Sigmoid colon (tissue), 7 donors: ENCODE results near the gene EIF4H. TPM values are rescaled to one million over a fixed set of nuclear protein-coding genes. Genes with fewer than 3 reads are reported as not detected.
A peak's percentile ranks its signal among the peaks of the same experiment; 100 is the strongest.
"Not testable (repeated sequence)": the region's sequence is repeated elsewhere in the genome, so short reads cannot be mapped to it uniquely, and the experiment has no call there.

Experiments used
- DNase-seq: peaks from one replicate; pipeline ENCODE4 v3.0.0-alpha.2; 2019
- H3K27ac ChIP-seq, 4 donors: fragments of 200-600 bp; sonication (generic); one replicate each; pipeline ENCODE4 v1.5.1; 2016 to 2019; ENCODE audit warnings: mild to moderate bottlenecking in 1 of 4
- H3K27me3 ChIP-seq, 3 donors: fragments of 200-600 bp; sonication (generic); one replicate each; pipeline ENCODE4 v1.5.1; 2019; ENCODE audit warnings: mild to moderate bottlenecking in 1 of 3
- H3K36me3 ChIP-seq, 4 donors: fragments of 200-600 bp; sonication (generic); one replicate each; pipeline ENCODE4 v1.5.1; 2016 to 2019
- H3K4me1 ChIP-seq, 4 donors: fragments of 200-600 bp; sonication (generic); one replicate each; pipeline ENCODE4 v1.5.1; 2017 to 2019
- H3K4me3 ChIP-seq, 4 donors: fragments of 200-600 bp; sonication (generic); one replicate each; pipeline ENCODE4 v1.5.1; 2017 to 2019; ENCODE audit warnings: mild to moderate bottlenecking in 2 of 4, moderate library complexity in 1 of 4
- H3K9me3 ChIP-seq, 4 donors: fragments of 200-600 bp in 3 of 4; sonication (generic) in 3 of 4; one replicate each; pipeline versions ENCODE4 v1.5.1 to v1.6.1; 2013 to 2019
- EP300 ChIP-seq, 4 donors: sonication (generic); formaldehyde crosslinking; IDR thresholded peaks; one replicate each; pipeline ENCODE4 v1.6.1; 2017; ENCODE audit warnings: antibody characterized with exemption in 4 of 4
- POLR2A ChIP-seq, 2 donors: fragments of 450-650 bp; IDR thresholded peaks; one replicate each; pipeline ENCODE4 v1.6.1; 2016; ENCODE audit warnings: antibody characterized with exemption in 2 of 2, mild to moderate bottlenecking in 2 of 2, moderate library complexity in 2 of 2
- POLR2AphosphoS5 ChIP-seq, 4 donors: sonication (generic); formaldehyde crosslinking; IDR thresholded peaks; one replicate each; pipeline ENCODE4 v1.6.1; 2017; ENCODE audit warnings: antibody characterized with exemption in 4 of 4
- WGBS, 2 donors: extraction: QIAGEN DNeasy Blood & Tissue Kit; methylation state at CpG; one replicate each; pipeline ENCODE4 v1.1.7; 2013; 5-methylcytosine and 5-hydroxymethylcytosine counted together
- intact Hi-C: fragments of 100-400 bp; cut with DNase I; formaldehyde crosslinking; loops from one replicate; pipeline ENCODE4 v1.15.1; 2023
- polyA plus RNA-seq, 3 donors: library from polyadenylated mRNA; stranded (reverse); fragments of 200-250 nt; gene quantifications; one replicate each; pipeline ENCODE4 v1.2.3, GENCODE V29; 2013
- total RNA-seq, 4 donors: library from RNA; depleted of rRNA; stranded (reverse); fragments of >200 nt; gene quantifications; one replicate each; pipeline ENCODE4 v1.1.0, GENCODE V29; 2016
- TF ChIP-seq, protein P1 (sequence below), 4 experiments: fragments of 450-650 bp in 3 of 4; fragments of 200-600 bp in 1 of 4; IDR thresholded peaks; one replicate each; pipeline ENCODE4 v1.5.1; 2016 to 2019; ENCODE audit warnings: antibody characterized with exemption in 4 of 4, mild to moderate bottlenecking in 3 of 4, moderate library complexity in 2 of 4
- donor health status: healthy with polysubstance abuse.
- donor health status: Bipolar disorder and iron deficiency.
- donor health status: healthy.

The EIF4H gene
- total and polyA plus RNA-seq, 7 donors = 196 to 274 (median 224) TPM

GRCh38 chr7:74193054-74193453, 18.9 kb downstream of the EIF4H start:
- no peaks in the 10 kb centered on the region for H3K27me3 ChIP-seq
- H3K36me3 ChIP-seq = peaks cover 46 to 95% (median 62%) of the 10 kb centered on the region in 4 donors
- no peak overlapping the region for H3K27ac ChIP-seq
- peak; percentile 39 for DNase-seq
- peaks cover 0 to 12% (median 8%) of the 10 kb centered on the region in 4 donors for H3K4me1 ChIP-seq
- TF ChIP-seq POLR2AphosphoS5 (IDR thresholded peaks at IDR 0.05) (no peak), POLR2A (IDR thresholded peaks at IDR 0.05) (no peak), EP300 (IDR thresholded peaks at IDR 0.05) (no peak)
- TF ChIP-seq, protein P1, sequence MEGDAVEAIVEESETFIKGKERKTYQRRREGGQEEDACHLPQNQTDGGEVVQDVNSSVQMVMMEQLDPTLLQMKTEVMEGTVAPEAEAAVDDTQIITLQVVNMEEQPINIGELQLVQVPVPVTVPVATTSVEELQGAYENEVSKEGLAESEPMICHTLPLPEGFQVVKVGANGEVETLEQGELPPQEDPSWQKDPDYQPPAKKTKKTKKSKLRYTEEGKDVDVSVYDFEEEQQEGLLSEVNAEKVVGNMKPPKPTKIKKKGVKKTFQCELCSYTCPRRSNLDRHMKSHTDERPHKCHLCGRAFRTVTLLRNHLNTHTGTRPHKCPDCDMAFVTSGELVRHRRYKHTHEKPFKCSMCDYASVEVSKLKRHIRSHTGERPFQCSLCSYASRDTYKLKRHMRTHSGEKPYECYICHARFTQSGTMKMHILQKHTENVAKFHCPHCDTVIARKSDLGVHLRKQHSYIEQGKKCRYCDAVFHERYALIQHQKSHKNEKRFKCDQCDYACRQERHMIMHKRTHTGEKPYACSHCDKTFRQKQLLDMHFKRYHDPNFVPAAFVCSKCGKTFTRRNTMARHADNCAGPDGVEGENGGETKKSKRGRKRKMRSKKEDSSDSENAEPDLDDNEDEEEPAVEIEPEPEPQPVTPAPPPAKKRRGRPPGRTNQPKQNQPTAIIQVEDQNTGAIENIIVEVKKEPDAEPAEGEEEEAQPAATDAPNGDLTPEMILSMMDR (IDR thresholded peaks at IDR 0.05) = no peak
- WGBS, 2 donors = 90 to 92% methylated on average over 8 of the region's 8 CpGs
- H3K9me3 ChIP-seq = no peaks in the 10 kb centered on the region
- intact Hi-C loops = no loop called here
- H3K4me3 ChIP-seq = no peak overlapping the region

- intact Hi-C loops = no loop called here
- H3K36me3 ChIP-seq = peaks cover 46 to 87% (median 56%) of the 10 kb centered on the region in 4 donors
- TF ChIP-seq POLR2A (IDR thresholded peaks at IDR 0.05) (no peak), EP300 (IDR thresholded peaks at IDR 0.05) (no peak), POLR2AphosphoS5 (IDR thresholded peaks at IDR 0.05) (no peak)
- TF ChIP-seq, protein P1 (IDR thresholded peaks at IDR 0.05) = no peak
- H3K4me3 ChIP-seq = no peak overlapping the region
- no peak for DNase-seq
- no peak overlapping the region for H3K27ac ChIP-seq
- peaks cover 0 to 3% (median under 1%) of the 10 kb centered on the region in 4 donors for H3K4me1 ChIP-seq
- H3K27me3 ChIP-seq = no peaks in the 10 kb centered on the region
- H3K9me3 ChIP-seq = no peaks in the 10 kb centered on the region
- 92 to 95% methylated on average over 7 of the region's 7 CpGs for WGBS, 2 donors
These were observed 19.8 kb downstream of the EIF4H start for GRCh38 chr7:74193913-74194312.

DNA sequence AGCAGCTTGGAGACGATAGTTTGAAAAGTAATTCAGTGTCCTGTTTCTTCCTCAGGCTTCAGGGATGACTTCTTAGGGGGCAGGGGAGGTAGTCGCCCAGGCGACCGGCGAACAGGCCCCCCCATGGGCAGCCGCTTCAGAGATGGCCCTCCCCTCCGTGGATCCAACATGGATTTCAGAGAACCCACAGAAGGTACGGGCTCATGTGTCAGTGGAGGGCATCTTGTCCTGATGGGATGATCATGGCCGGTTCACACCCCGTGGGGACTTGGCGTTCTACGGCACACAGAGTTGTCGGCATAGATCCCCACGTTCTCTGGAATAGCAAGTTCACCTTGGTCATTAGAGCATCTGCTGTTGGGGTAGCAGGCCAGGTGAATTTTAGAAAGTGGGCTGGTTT, 20.5 kb downstream of the EIF4H start:
- H3K9me3 ChIP-seq = no peaks in the 10 kb centered on the region
- DNase-seq = no peak
- no peak overlapping the region for H3K27ac ChIP-seq
- no peak overlapping the region for H3K4me3 ChIP-seq
- intact Hi-C loops = no loop called here
- H3K36me3 ChIP-seq = peaks cover 42 to 79% (median 50%) of the 10 kb centered on the region in 4 donors
- no peak for TF ChIP-seq POLR2AphosphoS5 (IDR thresholded peaks at IDR 0.05)
- WGBS, 2 donors = 94 to 95% methylated on average over 14 of the region's 14 CpGs
- no peaks in the 10 kb centered on the region for H3K4me1 ChIP-seq
- no peaks in the 10 kb centered on the region for H3K27me3 ChIP-seq

DNA sequence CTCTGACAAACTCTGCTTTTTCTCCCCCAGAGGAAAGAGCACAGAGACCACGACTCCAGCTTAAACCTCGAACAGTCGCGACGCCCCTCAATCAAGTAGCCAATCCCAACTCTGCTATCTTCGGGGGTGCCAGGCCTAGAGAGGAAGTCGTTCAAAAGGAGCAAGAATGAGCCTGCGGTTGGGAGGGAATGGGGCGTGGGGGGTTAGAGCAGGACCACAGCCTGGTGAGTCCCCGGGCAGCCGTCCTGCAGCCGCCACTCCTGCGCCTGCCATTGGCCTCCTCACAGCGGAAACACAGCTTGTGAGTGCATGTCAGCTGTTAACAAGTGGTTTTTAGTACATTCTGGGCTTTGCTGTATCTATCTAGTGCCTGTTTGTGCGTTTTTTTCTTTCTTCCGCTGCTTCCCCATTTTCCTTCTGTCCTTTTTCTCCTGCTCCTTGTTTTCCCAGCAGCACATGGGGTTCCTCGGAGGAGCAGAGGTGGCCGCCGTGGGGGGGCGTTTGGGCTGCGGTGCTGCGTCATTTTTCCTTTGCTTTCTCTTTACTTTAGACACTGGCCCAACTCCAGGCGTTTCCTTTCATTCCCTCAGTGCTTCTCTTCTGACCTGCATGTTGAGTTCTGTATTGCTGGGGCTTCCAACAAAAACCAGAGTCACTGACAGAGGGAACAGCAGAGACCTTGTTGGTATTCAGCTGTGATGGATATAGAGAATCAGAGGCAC, 21.1 kb downstream of the EIF4H start:
- H3K4me1 ChIP-seq, H3K27ac ChIP-seq, H3K4me3 ChIP-seq, H3K27me3 ChIP-seq, intact Hi-C loops, DNase-seq, H3K9me3 ChIP-seq: not testable (repeated sequence)
- WGBS, 2 donors = 59 to 88% methylated on average over 20 of the region's 23 CpGs
- peaks cover 36 to 73% (median 44%) of the 10 kb centered on the region in 4 donors for H3K36me3 ChIP-seq

DNA sequence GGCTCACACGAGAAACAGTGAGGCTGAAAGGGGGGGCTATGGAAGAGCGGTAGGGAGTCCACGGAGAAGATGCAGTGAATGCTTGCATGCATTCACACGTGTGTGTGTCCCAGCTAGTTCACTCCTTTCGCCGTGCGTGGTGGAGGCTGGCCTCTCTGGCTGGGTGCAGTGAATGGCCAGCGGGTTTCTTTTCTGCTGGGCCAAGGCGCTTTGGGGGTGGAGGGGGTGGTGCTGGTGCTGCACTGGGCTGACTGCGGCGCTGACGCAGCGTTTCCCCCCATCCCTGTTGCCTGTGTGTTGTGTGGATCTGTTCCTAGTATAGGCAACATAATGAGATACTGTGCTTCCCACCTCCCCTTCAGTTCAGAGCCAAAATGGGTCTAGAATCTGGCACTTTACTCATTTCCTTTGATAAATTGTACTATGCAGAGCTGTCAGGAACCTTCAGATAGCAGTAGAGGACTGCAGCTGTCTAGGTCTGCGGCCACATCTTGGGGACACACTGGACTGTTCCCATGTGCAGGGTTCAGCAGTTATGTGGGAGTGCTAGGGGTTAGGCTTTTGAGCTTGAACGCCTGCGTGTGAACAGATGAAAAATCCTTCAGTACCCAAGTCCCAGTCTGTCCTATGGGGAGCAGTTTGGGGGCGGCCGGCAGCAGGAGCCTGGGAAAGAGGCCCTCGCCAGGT, 22.0 kb downstream of the EIF4H start:
- DNase-seq, H3K9me3 ChIP-seq, H3K4me3 ChIP-seq, H3K27me3 ChIP-seq, intact Hi-C loops, H3K4me1 ChIP-seq, H3K27ac ChIP-seq: not testable (repeated sequence)
- peaks cover 28 to 65% (median 38%) of the 10 kb centered on the region in 4 donors for H3K36me3 ChIP-seq
- 90 to 91% methylated on average over 16 of the region's 19 CpGs for WGBS, 2 donors

DNA sequence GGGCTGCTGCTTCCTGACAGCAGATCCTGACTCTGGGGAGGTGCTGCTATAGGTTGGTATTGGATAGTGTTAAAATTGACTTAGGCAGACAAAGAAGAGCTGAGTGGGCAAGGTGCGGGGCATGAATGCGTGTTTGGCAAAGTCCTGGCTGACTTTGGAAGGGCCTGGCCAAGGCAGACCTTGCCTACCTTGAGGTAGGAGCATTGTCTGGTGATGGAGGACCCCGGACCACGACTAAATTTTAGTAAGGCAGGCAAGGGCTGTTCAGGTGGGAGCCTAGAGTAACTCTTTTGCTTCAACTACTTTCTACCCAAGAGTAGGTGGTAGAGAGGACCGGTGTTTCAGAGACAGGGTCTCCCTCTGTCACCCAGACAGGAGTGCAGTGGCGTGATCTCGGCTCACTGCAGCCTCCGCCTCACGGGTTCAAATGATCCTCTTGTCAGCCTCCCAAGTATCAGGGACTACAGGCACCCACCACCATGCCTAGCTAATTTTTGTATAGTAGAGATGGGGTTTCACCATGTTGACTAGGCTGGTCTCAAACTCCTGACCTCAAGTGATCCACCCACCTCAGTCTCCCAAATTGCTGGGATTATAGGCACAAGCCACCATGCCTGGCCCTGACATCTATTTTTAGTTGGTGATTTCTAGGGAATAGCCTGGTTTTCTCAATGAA, 23.4 kb downstream of the EIF4H start:
- WGBS, 2 donors = 95 to 96% methylated on average over 9 of the region's 9 CpGs
- Histone ChIP-seq H3K9me3 (no peaks in the 10 kb centered on the region), H3K4me3 (no peak overlapping the region), H3K4me1 (no peaks in the 10 kb centered on the region), H3K27me3 (no peaks in the 10 kb centered on the region), H3K36me3 (peaks cover 20 to 50% (median 31%) of the 10 kb centered on the region in 4 donors), H3K27ac (peak overlapping the region in 1 of 4 donors; percentile 21)
- intact Hi-C loops = no loop called here
- TF ChIP-seq, protein P1 (IDR thresholded peaks at IDR 0.05) = no peak
- TF ChIP-seq POLR2AphosphoS5 (IDR thresholded peaks at IDR 0.05) = peak in 1 of 4 donors; percentile 23
- TF ChIP-seq EP300 (IDR thresholded peaks at IDR 0.05) = no peak
- DNase-seq = no peak
